Measurements from ENCODE around the gene CLMN.
"Not testable (repeated sequence)": the region's sequence is repeated elsewhere in the genome, so short reads cannot be mapped to it uniquely, and the experiment has no call there.

CLMN gene

GRCh38 chr14:95156161-95157047, 163.3 kb downstream of the CLMN start:
- peak; percentile 18 for DNase-seq

DNA sequence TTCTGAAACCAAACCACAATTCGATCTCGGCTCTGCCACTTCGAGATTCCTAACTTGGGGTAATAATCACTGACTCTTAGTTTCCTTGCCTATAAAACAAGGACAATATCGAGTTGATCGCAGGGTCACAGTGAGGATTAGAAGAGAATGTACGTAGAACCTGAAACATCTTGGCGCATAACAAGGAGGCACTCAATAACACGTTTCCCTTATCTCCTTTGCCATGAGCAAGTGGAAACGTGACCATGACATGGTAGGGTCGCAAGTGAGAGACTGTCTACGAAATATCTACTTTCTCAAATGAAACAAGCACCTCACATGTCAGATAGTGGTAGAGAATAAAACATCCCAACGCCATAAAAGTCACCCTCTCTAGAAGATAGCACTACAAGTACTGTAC, 164.7 kb downstream of the CLMN start:
- no peak for DNase-seq

GRCh38 chr14:95153866-95154265, 165.8 kb downstream of the CLMN start:
- DNase-seq: no peak

DNA sequence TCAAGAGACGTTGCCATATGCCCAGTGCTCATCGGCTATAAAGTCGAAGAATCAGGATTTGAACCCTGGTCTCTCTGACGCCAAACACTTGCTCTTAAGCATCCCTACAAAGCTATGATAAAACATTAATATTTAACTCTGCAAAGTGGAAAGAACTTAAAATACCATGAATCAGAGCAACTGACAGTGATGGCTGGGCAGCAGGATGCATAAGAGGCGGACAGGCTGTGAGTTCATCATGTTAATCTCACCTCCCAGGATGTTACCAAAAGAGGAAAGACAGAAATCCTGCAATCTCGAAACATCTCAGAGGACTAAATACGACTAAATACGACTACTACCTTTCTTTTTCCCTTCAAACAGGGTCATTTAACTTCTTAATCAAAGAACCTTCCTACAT, 168.1 kb downstream of the CLMN start:
- DNase-seq: no peak

GRCh38 chr14:95150910-95151309, 168.8 kb downstream of the CLMN start:
- DNase-seq: no peak

GRCh38 chr14:95149441-95149840, 170.3 kb downstream of the CLMN start:
- DNase-seq: no peak

DNA sequence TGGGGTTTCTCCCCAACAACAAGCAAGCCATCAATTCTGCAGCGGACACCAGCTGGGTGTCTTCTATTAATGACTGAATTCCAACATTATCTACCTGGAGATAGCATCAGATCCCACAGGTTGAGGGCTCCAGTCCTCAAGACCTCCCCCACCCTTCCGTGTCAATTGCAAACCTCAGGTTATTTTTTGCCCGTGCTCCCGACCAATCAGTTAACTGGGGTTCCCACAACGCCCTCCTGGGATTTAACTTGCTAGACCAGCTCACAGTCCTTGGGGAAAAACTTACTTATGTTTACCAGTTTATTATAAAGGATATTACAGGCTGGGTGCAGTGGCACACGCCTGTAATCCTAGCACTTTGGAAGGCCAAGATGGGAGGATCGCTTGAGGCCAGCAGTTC, 172.1 kb downstream of the CLMN start:
- no peak for DNase-seq

GRCh38 chr14:95146079-95146771, 173.5 kb downstream of the CLMN start:
- DNase-seq: no peak

DNA sequence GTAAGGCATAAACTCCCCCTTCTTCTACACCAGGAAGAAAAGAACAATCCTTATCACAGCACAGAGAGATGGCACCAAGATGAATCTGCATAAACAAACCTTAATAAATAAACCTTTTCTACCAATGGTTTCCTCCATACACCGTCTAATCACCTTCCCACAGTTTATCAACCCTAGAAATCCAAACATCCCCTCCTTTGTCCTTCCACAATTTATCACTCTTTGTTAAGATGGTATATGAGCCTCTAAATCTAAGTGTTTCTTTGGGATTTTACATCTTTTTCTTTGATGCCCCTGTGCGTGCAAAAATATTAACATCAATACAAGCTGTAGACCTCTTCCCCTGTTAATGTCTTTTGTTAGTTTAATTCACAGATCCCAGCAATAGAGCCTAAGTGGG, 174.9 kb downstream of the CLMN start:
- no peak for DNase-seq

DNA sequence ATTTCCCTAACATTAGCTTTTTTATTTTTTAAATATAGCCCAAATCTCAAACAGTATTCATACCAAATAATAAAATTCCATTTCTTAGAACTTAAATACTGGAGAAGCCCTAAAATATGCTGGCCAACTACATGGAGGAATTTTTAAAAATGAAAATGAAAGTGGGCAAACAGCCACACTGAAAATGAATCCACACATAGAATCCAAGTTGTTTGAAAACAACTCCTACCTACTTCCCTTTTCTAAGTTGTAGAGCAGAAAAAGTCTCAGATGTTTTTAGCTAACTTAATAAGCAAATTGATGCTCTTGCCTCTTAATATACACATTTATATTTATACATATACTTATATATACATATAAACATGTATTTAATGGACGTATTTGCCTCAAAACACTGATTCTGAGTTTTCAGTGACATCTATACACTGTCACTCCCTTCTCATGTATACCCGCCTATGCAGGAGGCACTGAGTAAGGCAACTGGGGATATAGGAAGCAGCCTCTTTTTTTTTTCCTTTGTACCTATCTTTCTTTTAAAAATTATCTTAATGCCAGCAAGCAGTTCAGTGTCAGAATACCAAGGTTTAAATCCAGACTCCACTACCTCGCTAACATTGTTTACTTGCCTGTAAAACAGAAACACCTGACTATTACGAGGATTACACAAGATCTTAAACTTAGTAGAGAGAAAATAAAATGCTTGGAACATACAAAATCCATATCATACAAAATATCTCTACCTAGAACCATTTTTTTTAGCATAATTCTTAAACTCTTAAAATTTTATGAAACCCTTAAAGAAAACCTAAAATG, 175.7 kb downstream of the CLMN start:
- DNase-seq: no peak

- no peak for DNase-seq
These were observed 177.5 kb downstream of the CLMN start for GRCh38 chr14:95142208-95142607.

- DNase-seq: no peak
These were observed 178.0 kb downstream of the CLMN start for GRCh38 chr14:95141684-95142083.

GRCh38 chr14:95140060-95140858, 179.4 kb downstream of the CLMN start:
- peak; percentile 42 for DNase-seq

GRCh38 chr14:95138876-95139275, 180.8 kb downstream of the CLMN start:
- no peak for DNase-seq

DNA sequence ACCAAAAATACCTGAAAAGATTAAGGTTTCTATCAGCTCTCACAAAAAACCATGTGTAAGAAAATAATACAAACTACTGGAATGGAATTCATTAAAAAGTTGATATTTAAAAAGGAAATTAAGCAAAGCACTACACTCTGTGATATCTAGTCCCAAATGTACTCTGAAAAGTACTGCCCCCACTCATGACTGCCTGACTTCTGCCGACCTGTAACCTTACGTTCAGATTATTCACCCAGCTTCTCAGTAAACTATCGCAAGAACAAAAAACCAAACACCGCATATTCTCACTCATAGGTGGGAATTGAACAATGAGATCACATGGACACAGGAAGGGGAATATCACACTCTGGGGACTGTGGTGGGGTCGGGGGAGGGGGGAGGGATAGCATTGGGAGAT, 181.3 kb downstream of the CLMN start:
- not testable (repeated sequence) for DNase-seq

DNA sequence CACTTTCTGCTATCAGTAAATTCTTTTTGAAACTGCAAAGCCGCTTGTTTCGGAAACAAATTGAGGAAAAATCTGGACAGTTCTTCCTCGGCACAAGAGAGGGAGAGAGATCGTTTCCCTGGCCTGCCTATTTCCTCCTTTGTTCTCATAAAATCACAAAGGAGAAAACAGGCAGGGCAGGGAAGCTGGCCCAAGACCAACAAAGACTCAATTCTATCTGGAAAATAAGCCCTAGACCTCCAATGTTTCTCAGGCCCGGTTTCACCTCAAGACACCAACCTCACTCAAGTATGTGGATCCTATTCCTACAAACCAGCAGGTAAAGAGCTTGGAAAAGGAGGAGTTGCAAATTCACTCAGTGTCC, 181.9 kb downstream of the CLMN start:
- DNase-seq: no peak

DNA sequence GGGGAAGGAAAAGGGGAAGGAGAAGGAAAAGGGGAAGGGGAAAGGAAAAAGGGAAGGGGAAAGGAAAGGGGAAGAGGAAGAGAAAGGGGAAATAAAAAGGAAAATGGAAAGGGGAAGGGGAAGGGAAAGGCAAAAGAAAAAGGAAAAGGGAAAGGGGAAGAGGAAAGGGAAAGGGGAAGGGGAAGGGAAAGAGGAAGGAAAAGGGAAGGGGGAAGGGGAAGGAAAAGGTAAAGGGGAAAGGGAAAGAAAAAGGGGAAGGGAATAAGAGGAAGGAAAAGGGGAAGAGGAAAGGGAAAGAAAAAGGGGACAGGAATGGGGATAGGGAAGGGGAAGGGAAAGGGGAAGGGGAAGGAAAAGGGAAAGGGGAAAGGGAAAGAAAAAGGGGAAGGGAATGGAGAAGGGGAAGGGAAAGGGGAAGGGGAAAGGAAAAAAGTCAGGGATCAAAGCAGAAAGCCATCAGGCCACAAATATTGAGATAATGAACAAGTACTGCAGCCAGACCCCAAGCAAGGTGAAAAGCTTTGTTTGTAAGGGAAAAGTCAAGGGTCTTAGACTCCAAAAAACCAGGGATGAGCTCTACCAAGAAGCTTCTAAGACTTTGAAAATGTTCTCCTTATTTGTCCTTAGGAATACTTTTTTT, 182.4 kb downstream of the CLMN start:
- DNase-seq: no peak

- DNase-seq: no peak
These were observed 183.1 kb downstream of the CLMN start for GRCh38 chr14:95136631-95137030.

DNA sequence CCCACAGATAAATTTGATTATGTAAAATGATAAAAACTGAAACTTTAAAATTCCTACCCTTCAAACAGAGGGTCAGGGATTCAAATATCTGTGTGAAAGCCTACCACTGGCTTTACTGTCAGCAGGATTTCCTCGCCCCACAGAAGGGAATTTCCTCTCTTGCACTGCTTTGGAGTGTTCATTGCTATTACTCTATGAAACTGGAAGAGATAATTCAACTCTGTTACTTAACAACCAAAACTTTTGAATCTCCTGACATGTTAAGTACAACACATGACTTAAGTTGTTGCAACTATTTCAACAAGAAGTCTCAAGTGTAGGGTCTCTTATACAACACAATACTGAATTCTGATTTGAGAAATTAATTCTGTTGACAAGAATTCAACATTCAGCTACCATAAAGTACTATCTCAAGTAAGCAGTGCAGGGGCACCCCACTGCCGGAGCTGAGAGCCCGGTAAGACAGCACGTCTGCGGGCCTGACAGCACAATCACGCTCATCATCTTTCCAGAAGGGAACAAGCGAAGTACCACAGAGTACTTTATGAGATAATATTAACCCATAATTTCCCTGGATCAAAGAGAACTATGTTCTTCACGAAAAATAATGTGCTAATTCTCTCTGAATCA, 185.3 kb downstream of the CLMN start:
- no peak for DNase-seq

- DNase-seq: no peak
These were observed 186.4 kb downstream of the CLMN start for GRCh38 chr14:95133282-95133681.

DNA sequence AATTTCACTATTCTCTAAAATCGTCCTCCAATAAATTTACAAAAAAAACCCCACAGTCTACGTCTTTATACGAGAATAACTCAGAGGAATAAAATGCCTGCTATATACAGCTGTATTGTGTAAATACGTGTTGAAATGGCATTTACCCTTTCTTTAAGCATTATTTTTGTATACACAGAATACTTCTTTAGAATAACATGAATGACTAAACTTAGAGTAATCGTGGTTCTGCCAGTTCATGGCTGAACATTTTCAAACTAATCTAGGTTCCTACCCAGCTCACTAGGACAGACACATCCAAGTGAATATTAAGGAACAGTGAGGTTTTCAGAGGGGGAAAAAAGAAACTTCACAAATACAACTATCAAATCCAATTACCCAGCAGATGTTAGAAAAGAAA, 186.9 kb downstream of the CLMN start:
- no peak for DNase-seq

Measured in fibroblast of skin of right quadriceps (primary cell).